Skeletal muscle tissue (tissue), 4 donors: ENCODE measurements around the gene GUCY2D. TPM values are rescaled to one million over a fixed set of nuclear protein-coding genes. Genes with fewer than 3 reads are reported as not detected.

Experiments
- H3K27ac ChIP-seq: one replicate; pipeline ENCODE4 v1.7.0; 2013; ENCODE audit warnings: mild to moderate bottlenecking, low read depth, low read length, inconsistent platforms
- H3K27me3 ChIP-seq, 3 donors: one replicate each; pipeline ENCODE4 v1.7.0; 2013; ENCODE audit warnings: low read length in 3 of 3; ENCODE audit not compliant: control insufficient read depth in 3 of 3, insufficient read depth in 3 of 3
- H3K36me3 ChIP-seq, 3 donors: one replicate each; pipeline ENCODE4 v1.7.0; 2013; ENCODE audit warnings: low read length in 3 of 3; ENCODE audit not compliant: control insufficient read depth in 3 of 3, insufficient read depth in 3 of 3
- H3K4me1 ChIP-seq, 3 donors: one replicate each; pipeline ENCODE4 v1.7.0; 2013; ENCODE audit warnings: low read length in 3 of 3, mild to moderate bottlenecking in 3 of 3; ENCODE audit not compliant: control insufficient read depth in 3 of 3, insufficient read depth in 3 of 3
- H3K4me3 ChIP-seq, 3 donors: one replicate each; pipeline ENCODE4 v1.7.0; 2013; ENCODE audit warnings: low read length in 3 of 3
- H3K9ac ChIP-seq, 3 donors: one replicate each; pipeline ENCODE4 v1.7.0; 2013; ENCODE audit warnings: low read length in 3 of 3, mild to moderate bottlenecking in 3 of 3, moderate library complexity in 2 of 3, low read depth in 1 of 3
- H3K9me3 ChIP-seq, 3 donors: one replicate each; pipeline ENCODE4 v1.7.0; 2013; ENCODE audit warnings: low read length in 3 of 3; ENCODE audit not compliant: control insufficient read depth in 3 of 3
- total RNA-seq: library from RNA; depleted of rRNA; stranded (reverse); fragments of >200 nt; gene quantifications from one replicate; pipeline ENCODE4 v1.2.3, GENCODE V29; 2014
- donor health status: Osteomylitis.

The GUCY2D gene
- total RNA-seq, 1 donor from 2014 or later, result not detected

DNA sequence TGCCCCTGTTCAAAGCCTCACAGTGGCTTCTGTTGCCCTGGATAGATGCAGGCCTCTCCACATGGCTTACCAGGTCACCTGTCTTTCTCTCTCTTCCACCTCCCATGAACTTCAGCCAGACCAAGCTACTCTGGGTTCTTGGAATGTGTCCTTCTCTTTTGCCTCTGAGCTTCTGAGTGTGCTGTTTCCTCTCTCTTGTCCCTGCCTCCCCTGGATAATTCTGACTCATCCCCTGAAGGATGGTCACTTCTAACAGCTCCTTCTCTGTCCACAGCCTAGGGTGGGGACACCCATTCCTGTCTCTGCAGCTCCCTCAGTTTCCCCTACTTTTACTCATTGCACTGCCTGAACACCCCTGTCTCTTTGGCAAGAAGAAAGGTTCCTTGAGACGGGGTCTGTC lies 2.9 kb downstream of the GUCY2D start:
- no peak overlapping the region for H3K4me3 ChIP-seq
- no peak overlapping the region for H3K9ac ChIP-seq
- peaks cover 33 to 53% (median 49%) of the 10 kb centered on the region in 3 donors for H3K27me3 ChIP-seq
- no peaks in the 10 kb centered on the region for H3K9me3 ChIP-seq
- H3K36me3 ChIP-seq, result no peaks in the 10 kb centered on the region
- no peak overlapping the region for H3K27ac ChIP-seq
- peaks cover 0 to 10% (median 9%) of the 10 kb centered on the region in 3 donors for H3K4me1 ChIP-seq

DNA sequence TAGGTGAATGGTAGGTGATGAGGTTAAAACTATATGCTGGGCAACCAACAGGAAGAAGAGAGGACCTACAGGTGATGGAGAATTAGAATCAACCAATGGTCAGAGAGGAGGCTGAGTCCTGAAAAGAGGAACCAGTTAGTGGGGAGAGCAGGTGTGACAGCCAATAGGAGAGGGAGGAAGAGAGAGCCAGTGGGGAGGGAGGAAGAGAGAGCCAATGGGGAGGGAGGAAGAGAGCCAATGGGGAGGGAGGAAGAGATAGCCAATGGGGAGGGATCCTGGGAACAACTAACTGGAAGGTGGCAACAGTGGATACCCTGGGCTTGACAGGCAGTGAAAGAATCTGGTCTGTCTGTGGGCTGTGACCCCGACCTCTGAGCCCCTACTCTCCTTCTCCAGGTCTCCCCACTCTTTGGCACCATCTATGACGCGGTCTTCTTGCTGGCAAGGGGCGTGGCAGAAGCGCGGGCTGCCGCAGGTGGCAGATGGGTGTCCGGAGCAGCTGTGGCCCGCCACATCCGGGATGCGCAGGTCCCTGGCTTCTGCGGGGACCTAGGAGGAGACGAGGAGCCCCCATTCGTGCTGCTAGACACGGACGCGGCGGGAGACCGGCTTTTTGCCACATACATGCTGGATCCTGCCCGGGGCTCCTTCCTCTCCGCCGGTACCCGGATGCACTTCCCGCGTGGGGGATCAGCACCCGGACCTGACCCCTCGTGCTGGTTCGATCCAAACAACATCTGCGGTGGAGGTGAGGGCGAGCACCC lies 3.7 kb downstream of the GUCY2D start:
- no peak overlapping the region for H3K4me3 ChIP-seq
- no peaks in the 10 kb centered on the region for H3K36me3 ChIP-seq
- H3K27me3 ChIP-seq, result peaks cover 33 to 51% (median 49%) of the 10 kb centered on the region in 3 donors
- no peak overlapping the region for H3K27ac ChIP-seq
- H3K9ac ChIP-seq, result no peak overlapping the region
- no peaks in the 10 kb centered on the region for H3K9me3 ChIP-seq
- peaks cover 0 to 10% (median 9%) of the 10 kb centered on the region in 3 donors for H3K4me1 ChIP-seq

DNA sequence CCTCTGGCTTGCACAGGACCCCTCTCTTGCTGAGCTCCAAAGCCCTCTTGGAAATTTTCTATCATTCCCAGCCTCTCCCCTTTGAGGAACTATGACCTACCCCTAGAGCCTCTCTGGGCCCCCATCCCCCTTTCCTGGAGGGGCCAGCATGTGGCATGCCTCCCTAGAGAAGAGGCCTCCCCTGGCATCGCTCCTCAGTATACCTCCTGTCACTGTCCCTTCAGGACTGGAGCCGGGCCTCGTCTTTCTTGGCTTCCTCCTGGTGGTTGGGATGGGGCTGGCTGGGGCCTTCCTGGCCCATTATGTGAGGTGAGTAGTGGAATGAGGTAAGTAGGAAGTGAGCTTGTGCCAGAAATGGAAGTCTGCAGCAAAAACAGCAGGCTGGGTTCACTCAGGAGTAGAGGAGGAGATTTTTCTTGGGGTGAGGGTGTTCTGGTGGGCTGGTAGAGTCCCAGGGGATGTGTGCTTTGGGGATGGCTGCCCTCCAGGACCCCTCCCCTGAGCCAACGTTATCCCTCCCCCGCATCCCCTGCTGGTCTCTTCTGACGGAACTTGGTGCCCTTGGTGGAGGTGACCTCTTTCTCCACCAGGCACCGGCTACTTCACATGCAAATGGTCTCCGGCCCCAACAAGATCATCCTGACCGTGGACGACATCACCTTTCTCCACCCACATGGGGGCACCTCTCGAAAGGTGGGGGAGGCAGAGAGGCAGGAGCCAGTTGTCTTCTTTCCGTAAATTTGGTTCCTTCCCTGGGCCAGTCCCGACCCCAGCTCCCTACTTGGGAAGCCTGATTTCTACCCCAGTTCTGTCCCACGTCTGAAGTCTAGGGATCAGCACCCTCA lies 4.6 kb downstream of the GUCY2D start:
- H3K27ac ChIP-seq, result no peak overlapping the region
- no peaks in the 10 kb centered on the region for H3K9me3 ChIP-seq
- H3K27me3 ChIP-seq, result peaks cover 30 to 47% (median 46%) of the 10 kb centered on the region in 3 donors
- no peak overlapping the region for H3K9ac ChIP-seq
- no peak overlapping the region for H3K4me3 ChIP-seq
- no peaks in the 10 kb centered on the region for H3K36me3 ChIP-seq
- peaks cover 0 to 8% (median 6%) of the 10 kb centered on the region in 3 donors for H3K4me1 ChIP-seq

DNA sequence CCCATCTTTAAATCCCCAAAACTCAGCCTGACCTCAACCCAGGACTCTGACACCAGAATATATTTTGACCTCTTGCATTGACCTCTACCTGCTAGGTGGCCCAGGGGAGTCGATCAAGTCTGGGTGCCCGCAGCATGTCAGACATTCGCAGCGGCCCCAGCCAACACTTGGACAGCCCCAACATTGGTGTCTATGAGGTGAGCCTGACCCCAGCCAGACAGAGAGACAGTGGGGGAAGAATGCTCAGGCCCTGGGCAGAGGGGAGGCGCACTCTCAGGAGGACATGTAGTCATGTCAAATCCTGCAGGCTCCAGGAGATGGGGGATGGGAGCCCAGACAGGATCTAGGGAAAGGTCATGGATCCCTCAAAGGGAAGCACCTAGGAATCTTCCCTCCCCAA lies 5.4 kb downstream of the GUCY2D start:
- H3K9ac ChIP-seq, result no peak overlapping the region
- no peaks in the 10 kb centered on the region for H3K36me3 ChIP-seq
- no peak overlapping the region for H3K27ac ChIP-seq
- peaks cover 0 to 5% (median 4%) of the 10 kb centered on the region in 3 donors for H3K4me1 ChIP-seq
- H3K9me3 ChIP-seq, result no peaks in the 10 kb centered on the region
- peaks cover 22 to 40% (median 38%) of the 10 kb centered on the region in 3 donors for H3K27me3 ChIP-seq
- no peak overlapping the region for H3K4me3 ChIP-seq

DNA sequence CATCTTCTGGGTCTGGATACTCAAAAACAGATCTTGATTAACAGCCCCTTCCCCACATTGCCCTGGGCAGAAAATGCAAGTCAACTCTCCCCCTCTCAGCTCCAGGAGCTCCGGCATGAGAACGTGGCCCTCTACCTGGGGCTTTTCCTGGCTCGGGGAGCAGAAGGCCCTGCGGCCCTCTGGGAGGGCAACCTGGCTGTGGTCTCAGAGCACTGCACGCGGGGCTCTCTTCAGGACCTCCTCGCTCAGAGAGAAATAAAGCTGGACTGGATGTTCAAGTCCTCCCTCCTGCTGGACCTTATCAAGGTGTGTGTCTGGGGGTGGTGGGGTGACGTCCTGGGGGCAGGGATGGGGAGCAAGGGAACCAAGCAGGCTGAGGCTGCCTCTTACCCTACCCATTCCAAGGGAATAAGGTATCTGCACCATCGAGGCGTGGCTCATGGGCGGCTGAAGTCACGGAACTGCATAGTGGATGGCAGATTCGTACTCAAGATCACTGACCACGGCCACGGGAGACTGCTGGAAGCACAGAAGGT lies 9.7 kb downstream of the GUCY2D start:
- Histone ChIP-seq H3K27me3 (peaks cover 27 to 49% (median 38%) of the 10 kb centered on the region in 3 donors), H3K36me3 (no peaks in the 10 kb centered on the region), H3K27ac (no peak overlapping the region), H3K4me1 (peaks cover 8 to 11% (median 11%) of the 10 kb centered on the region in 3 donors), H3K9ac (no peak overlapping the region), H3K9me3 (no peaks in the 10 kb centered on the region), H3K4me3 (no peak overlapping the region)

DNA sequence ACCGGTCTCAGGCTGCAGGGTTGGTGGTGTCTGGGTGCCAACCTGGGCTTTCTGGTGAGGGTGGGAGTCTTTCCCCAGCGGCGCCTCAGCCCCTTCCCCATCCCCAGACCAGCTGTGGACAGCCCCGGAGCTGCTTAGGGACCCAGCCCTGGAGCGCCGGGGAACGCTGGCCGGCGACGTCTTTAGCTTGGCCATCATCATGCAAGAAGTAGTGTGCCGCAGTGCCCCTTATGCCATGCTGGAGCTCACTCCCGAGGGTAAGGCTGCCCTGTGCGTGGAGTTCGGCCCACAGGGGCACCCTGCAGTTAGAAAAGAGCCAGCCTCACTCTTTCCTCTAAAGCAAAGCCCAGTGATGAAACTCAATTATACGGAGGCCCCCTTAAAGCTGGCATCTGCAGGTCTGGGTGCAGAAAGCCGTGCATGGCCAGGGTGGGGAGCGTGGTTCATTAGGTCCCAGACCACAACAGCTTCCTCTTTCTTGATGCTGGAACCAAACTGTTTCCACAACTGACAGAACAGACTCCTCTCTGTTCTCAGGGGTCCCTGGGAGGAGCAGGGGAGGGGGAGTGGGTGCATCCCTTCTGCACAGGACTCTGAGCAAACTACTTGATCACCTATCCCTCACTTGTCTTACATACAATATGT lies 10.7 kb downstream of the GUCY2D start:
- Histone ChIP-seq H3K27ac (no peak overlapping the region), H3K27me3 (peaks cover 26 to 52% (median 38%) of the 10 kb centered on the region in 3 donors), H3K4me1 (peaks cover 9 to 12% (median 11%) of the 10 kb centered on the region in 3 donors)

DNA sequence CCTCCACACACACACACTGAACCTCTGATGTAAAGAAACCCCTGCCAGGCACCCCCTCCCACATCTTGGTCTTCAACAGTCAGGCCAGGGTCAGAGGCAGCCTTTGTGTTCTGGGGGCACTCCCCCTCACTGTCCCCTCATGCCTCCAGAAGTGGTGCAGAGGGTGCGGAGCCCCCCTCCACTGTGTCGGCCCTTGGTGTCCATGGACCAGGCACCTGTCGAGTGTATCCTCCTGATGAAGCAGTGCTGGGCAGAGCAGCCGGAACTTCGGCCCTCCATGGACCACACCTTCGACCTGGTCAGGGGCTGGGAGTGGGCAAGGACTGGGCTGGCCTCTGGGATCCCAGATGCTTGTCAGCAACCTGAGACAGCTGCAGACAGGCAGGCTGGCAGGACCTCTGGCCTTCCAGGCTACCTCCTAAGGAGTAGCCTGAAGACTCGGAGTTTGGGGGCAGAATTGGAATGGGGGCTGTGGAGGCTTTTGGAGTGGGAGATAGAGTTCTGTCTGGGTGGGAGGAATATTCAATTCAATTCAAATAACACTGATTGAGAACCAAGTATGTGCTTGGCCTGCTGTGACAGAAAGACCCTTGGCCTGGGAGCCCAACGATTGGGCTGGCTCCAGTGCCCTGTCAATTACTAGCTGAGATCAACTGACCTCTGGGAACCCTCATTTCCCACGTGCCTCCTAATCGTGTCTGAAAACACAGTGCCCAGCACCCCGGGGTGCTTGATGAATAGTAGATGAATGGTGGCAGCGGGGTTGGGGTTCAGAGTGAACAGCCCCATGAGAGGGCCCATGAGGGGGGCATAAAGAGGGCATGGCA lies 11.5 kb downstream of the GUCY2D start:
- Histone ChIP-seq H3K9ac (no peak overlapping the region), H3K36me3 (no peaks in the 10 kb centered on the region), H3K27ac (no peak overlapping the region), H3K27me3 (peaks cover 26 to 48% (median 38%) of the 10 kb centered on the region in 3 donors), H3K4me3 (no peak overlapping the region), H3K4me1 (peaks cover 9 to 12% (median 11%) of the 10 kb centered on the region in 3 donors), H3K9me3 (no peaks in the 10 kb centered on the region)

More for the DNA sequence above, 10.7 kb downstream of the GUCY2D start:
- no peaks in the 10 kb centered on the region for H3K9me3 ChIP-seq
- no peak overlapping the region for H3K4me3 ChIP-seq
- H3K9ac ChIP-seq, result no peak overlapping the region
- H3K36me3 ChIP-seq, result no peaks in the 10 kb centered on the region

DNA sequence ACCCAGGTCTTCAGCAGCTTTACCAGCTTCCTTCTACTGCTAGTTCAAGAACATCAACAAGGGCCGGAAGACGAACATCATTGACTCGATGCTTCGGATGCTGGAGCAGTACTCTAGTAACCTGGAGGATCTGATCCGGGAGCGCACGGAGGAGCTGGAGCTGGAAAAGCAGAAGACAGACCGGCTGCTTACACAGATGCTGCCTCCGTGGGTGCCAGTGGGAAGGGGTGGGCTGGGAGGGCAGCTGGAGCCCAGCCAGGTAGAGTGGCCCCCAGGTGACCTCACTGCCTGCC lies 12.1 kb downstream of the GUCY2D start:
- H3K4me1 ChIP-seq, result peaks cover 9 to 15% (median 11%) of the 10 kb centered on the region in 3 donors
- no peak overlapping the region for H3K27ac ChIP-seq
- H3K9me3 ChIP-seq, result no peaks in the 10 kb centered on the region
- no peaks in the 10 kb centered on the region for H3K36me3 ChIP-seq
- H3K27me3 ChIP-seq, result peaks cover 26 to 48% (median 43%) of the 10 kb centered on the region in 3 donors
- H3K4me3 ChIP-seq, result no peak overlapping the region
- H3K9ac ChIP-seq, result no peak overlapping the region
